ENCODE measurements around the gene OR2K2.

DNA sequence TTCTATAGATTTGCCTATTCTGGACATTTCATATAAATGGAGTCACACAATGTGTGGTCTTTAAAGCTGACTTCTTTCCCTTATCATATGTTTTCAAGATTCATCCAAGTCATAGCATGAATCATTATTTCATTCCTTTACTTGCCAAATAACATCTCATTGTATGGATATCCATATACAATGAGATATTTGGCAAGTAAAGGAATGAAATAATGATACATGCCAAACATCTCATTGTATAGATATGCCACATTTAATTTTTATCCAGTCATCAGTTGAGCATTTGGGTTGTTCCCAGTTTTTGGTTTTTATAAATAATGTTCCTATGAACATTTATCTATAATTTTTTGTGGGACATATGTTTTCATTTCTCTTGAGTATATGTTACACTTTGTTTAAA, 20.5 kb upstream of the OR2K2 start:
- TF ChIP-seq POLR2A (IDR thresholded peaks at IDR 0.05): no peak
- TF ChIP-seq, protein P1, sequence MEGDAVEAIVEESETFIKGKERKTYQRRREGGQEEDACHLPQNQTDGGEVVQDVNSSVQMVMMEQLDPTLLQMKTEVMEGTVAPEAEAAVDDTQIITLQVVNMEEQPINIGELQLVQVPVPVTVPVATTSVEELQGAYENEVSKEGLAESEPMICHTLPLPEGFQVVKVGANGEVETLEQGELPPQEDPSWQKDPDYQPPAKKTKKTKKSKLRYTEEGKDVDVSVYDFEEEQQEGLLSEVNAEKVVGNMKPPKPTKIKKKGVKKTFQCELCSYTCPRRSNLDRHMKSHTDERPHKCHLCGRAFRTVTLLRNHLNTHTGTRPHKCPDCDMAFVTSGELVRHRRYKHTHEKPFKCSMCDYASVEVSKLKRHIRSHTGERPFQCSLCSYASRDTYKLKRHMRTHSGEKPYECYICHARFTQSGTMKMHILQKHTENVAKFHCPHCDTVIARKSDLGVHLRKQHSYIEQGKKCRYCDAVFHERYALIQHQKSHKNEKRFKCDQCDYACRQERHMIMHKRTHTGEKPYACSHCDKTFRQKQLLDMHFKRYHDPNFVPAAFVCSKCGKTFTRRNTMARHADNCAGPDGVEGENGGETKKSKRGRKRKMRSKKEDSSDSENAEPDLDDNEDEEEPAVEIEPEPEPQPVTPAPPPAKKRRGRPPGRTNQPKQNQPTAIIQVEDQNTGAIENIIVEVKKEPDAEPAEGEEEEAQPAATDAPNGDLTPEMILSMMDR (IDR thresholded peaks at IDR 0.05): no peak
